Keratinocyte (primary cell): ENCODE measurements around the gene COL8A1. TPM values are rescaled to one million over a fixed set of nuclear protein-coding genes. Genes with fewer than 3 reads are reported as not detected.

Experiments used
- DNase-seq: peaks from one replicate; pipeline ENCODE4 v3.0.0-alpha.2; 2011; ENCODE audit warnings: low read depth, missing footprints, low spot score
- FAIRE-seq: peaks from 2 replicates; lab custom pipeline; 2011; peaks lifted over from hg19 to GRCh38; lab: Jason Lieb, UNC
- H2AFZ ChIP-seq: 2 replicates; pipeline ENCODE4 v1.6.0; 2012; ENCODE audit warnings: low read length, control low read depth, inconsistent platforms; ENCODE audit not compliant: control insufficient read depth
- H3K27ac ChIP-seq: 2 replicates; pipeline ENCODE4 v1.5.1; 2011; ENCODE audit warnings: low read length; ENCODE audit not compliant: control insufficient read depth, insufficient read depth
- H3K27me3 ChIP-seq: 3 replicates; pipeline ENCODE4 v1.6.0; 2011; ENCODE audit warnings: low read length; ENCODE audit not compliant: control insufficient read depth, insufficient read depth; ENCODE audit errors: extremely low read depth
- H3K36me3 ChIP-seq, 2 experiments: 2 replicates in 1 of 2; 3 replicates in 1 of 2; pipeline ENCODE4 v1.5.1; 2011; ENCODE audit warnings: low read length in 2 of 2, mild to moderate bottlenecking in 1 of 2; ENCODE audit not compliant: control insufficient read depth in 2 of 2, insufficient read depth in 2 of 2; ENCODE audit errors: extremely low read depth in 1 of 2
- H3K4me1 ChIP-seq: 3 replicates; pipeline ENCODE4 v1.5.1; 2011; ENCODE audit warnings: low read length; ENCODE audit not compliant: control insufficient read depth, insufficient read depth; ENCODE audit errors: extremely low read depth
- H3K4me2 ChIP-seq: 3 replicates; pipeline ENCODE4 v1.6.0; 2011; ENCODE audit warnings: low read depth, low read length; ENCODE audit not compliant: control insufficient read depth, insufficient read depth; ENCODE audit errors: extremely low read depth
- H3K4me3 ChIP-seq, 3 experiments: fragments of 200-600 bp in 1 of 3; sonication (generic) in 1 of 3; 2 replicates in 2 of 3; 3 replicates in 1 of 3; pipeline ENCODE4 v1.5.1; 2011 to 2016; ENCODE audit warnings: low read length in 3 of 3, mild to moderate bottlenecking in 3 of 3, control low read depth in 2 of 3, inconsistent platforms in 1 of 3, low read depth in 1 of 3, mixed read lengths in 1 of 3, mixed run types in 1 of 3, moderate library complexity in 1 of 3; ENCODE audit not compliant: control insufficient read depth in 2 of 3, insufficient read depth in 2 of 3; ENCODE audit errors: extremely low read depth in 1 of 3
- H3K79me2 ChIP-seq: 2 replicates; pipeline ENCODE4 v1.6.0; 2012; ENCODE audit warnings: low read length; ENCODE audit not compliant: control insufficient read depth, insufficient read depth
- H3K9ac ChIP-seq: 3 replicates; pipeline ENCODE4 v1.6.0; 2011; ENCODE audit warnings: low read length; ENCODE audit not compliant: control insufficient read depth, insufficient read depth; ENCODE audit errors: extremely low read depth
- H3K9me1 ChIP-seq: 3 replicates; pipeline ENCODE4 v1.6.0; 2011; ENCODE audit warnings: low read length; ENCODE audit not compliant: control insufficient read depth, insufficient read depth; ENCODE audit errors: extremely low read depth
- H3K9me3 ChIP-seq: 2 replicates; pipeline ENCODE4 v1.5.1; 2012; ENCODE audit warnings: low read depth, low read length; ENCODE audit not compliant: control insufficient read depth
- H4K20me1 ChIP-seq: 3 replicates; pipeline ENCODE4 v1.6.0; 2011; ENCODE audit warnings: low read length; ENCODE audit not compliant: control insufficient read depth, insufficient read depth; ENCODE audit errors: extremely low read depth
- EZH2 ChIP-seq: IDR thresholded peaks from one replicate; pipeline ENCODE4 v1.6.1; 2012; ENCODE audit warnings: inconsistent platforms, mild to moderate bottlenecking, low read length, moderate library complexity
- dilution Hi-C: fragments of 300-500 bp; cut with MboI; formaldehyde crosslinking; loops from one replicate; pipeline ENCODE4 v1.7.0; 2020; ENCODE audit warnings: low sequenced_read_pairs; ENCODE audit not compliant: extremely low pct_ligation_motif_present
- polyA plus RNA-seq, 5 experiments: library from polyadenylated mRNA; depleted of rRNA in 3 of 5; stranded (reverse) in 3 of 5; stranded (forward) in 1 of 5; unstranded in 1 of 5; fragments of >200 nt; gene quantifications; 1 replicate in 1 of 5; 2 replicates in 3 of 5; 3 replicates in 1 of 5; pipeline versions ENCODE4 v1.2.1 to v1.2.3, GENCODE V29; 2011 to 2012; ENCODE audit warnings: missing spikeins in 2 of 5, low read depth in 1 of 5, low replicate concordance in 1 of 5
- TF ChIP-seq, protein P1 (sequence below), 3 experiments: IDR thresholded peaks in 1 of 3; conservative IDR thresholded peaks in 1 of 3; optimal IDR thresholded peaks in 1 of 3; 2 replicates in 2 of 3; 3 replicates in 1 of 3; pipeline versions ENCODE3 to v1.5.1; 2011; ENCODE audit warnings: low read length in 3 of 3, mild to moderate bottlenecking in 3 of 3, moderate library complexity in 2 of 3, control low read depth in 1 of 3, inconsistent platforms in 1 of 3; ENCODE audit not compliant: insufficient read depth in 2 of 3; ENCODE audit errors: extremely low read depth in 1 of 3

Gene COL8A1
- polyA plus RNA-seq, 1 donor (not counting 4 experiments of a cell fraction or from before 2014, with no cell fraction given), result 102 TPM

DNA sequence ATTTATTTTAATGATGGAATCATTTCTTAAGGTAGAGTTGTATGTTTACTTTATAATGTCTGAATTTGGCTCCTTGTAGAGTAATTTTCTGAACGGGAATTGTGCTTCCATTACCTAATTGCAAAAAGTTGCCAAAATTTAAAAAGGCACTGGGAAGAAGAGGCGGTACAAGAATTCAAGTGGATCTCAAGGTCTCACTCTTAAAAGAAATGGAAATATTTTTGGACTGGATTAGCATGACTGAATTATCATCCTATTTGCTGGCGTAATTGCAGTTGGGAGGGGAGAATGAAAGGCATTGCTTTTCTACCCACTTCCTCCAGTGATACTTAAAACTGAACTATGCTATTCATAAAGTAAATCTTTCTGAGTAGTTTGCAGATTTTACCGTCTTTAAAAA, 46.2 kb downstream of the COL8A1 start:
- Histone ChIP-seq H3K27me3 (no peaks in the 10 kb centered on the region), H4K20me1 (no peaks in the 10 kb centered on the region), H3K4me2 (no peak overlapping the region), H3K9me3 (no peaks in the 10 kb centered on the region), H3K9me1 (no peaks in the 10 kb centered on the region), H3K4me1 (no peaks in the 10 kb centered on the region), H3K36me3 (no peaks in the 10 kb centered on the region), H3K27ac (no peak overlapping the region), H2AFZ (no peak overlapping the region), H3K79me2 (peaks cover 29% of the 10 kb centered on the region), H3K9ac (no peak overlapping the region), H3K4me3 (no peak overlapping the region)
- no peak for FAIRE-seq
- dilution Hi-C loops, result no loop called here
- TF ChIP-seq EZH2, result no peak
- TF ChIP-seq, protein P1, sequence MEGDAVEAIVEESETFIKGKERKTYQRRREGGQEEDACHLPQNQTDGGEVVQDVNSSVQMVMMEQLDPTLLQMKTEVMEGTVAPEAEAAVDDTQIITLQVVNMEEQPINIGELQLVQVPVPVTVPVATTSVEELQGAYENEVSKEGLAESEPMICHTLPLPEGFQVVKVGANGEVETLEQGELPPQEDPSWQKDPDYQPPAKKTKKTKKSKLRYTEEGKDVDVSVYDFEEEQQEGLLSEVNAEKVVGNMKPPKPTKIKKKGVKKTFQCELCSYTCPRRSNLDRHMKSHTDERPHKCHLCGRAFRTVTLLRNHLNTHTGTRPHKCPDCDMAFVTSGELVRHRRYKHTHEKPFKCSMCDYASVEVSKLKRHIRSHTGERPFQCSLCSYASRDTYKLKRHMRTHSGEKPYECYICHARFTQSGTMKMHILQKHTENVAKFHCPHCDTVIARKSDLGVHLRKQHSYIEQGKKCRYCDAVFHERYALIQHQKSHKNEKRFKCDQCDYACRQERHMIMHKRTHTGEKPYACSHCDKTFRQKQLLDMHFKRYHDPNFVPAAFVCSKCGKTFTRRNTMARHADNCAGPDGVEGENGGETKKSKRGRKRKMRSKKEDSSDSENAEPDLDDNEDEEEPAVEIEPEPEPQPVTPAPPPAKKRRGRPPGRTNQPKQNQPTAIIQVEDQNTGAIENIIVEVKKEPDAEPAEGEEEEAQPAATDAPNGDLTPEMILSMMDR (optimal IDR thresholded peaks at IDR 0.05 in 1 of 3, IDR thresholded peaks at IDR 0.05 in 1 of 3, conservative IDR thresholded peaks at IDR 0.05 in 1 of 3; ENCODE audit: extremely low read depth in 1 of 3, insufficient read depth in 2 of 3, low read length in 3 of 3), result no peak
- DNase-seq, result no peak

DNA sequence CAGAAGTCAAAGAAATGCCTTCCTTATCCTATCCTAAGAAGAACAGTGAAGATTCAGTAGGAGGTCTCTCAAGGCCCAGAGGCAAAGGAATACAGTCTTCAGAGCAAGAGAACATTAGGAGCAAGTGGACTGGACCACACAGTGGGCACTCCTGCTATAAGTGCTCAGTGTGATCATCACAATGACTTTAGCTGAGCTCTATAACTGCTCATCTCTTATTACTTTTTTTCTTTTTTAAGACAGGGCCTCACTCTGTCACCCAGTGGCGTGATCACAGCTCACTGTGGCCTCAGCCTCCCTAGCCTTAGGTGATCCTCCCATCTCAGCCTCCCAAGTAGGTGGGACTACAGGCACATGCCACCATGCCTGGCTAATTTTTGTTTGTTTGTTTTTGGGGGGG, 48.1 kb downstream of the COL8A1 start:
- Histone ChIP-seq H3K4me2 (no peak overlapping the region), H3K4me3 (no peak overlapping the region), H3K27ac (no peak overlapping the region), H3K79me2 (peaks cover 32% of the 10 kb centered on the region), H4K20me1 (no peaks in the 10 kb centered on the region), H2AFZ (no peak overlapping the region), H3K9me1 (no peaks in the 10 kb centered on the region), H3K36me3 (no peaks in the 10 kb centered on the region), H3K9ac (no peak overlapping the region), H3K4me1 (no peaks in the 10 kb centered on the region), H3K9me3 (no peaks in the 10 kb centered on the region), H3K27me3 (no peaks in the 10 kb centered on the region)
- dilution Hi-C loops, result no loop called here
- FAIRE-seq, result no peak
- no peak for DNase-seq
- TF ChIP-seq, protein P1 (optimal IDR thresholded peaks at IDR 0.05 in 1 of 3, IDR thresholded peaks at IDR 0.05 in 1 of 3, conservative IDR thresholded peaks at IDR 0.05 in 1 of 3; ENCODE audit: extremely low read depth in 1 of 3, insufficient read depth in 2 of 3, low read length in 3 of 3), result no peak
- no peak for TF ChIP-seq EZH2
